Measurements from ENCODE around the gene FHIP1B.

FHIP1B gene

DNA sequence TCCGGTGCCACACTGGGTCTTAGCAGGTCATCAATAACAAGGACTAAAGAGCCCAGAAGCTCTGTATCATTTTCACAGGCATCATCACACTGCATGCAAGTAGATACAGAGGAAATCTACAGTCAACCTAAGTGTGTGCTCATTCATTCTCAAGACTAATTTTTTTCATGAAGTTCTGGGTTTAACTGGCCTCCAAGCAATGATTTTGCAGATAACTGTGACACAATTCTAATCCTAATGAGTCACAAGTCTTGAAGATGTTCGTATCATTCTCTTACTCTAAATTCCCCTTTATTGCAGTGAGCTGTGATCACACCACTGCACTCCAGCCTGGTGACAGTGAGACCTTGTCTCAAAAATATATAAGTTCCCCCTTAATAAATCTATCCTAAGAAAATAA is 33.0 kb downstream of the FHIP1B start:
- DNase-seq (ENCODE audit: low spot score): peak; percentile 32

GRCh38 chr11:6200975-6201374 is 33.5 kb downstream of the FHIP1B start:
- DNase-seq (ENCODE audit: low spot score): peak; percentile 31

GRCh38 chr11:6199174-6199810 is 35.1 kb downstream of the FHIP1B start, which contains the start of gene OR52W1:
Gene OR52W1 (plus strand): TSS chr11:6199224. CDS start chr11:6199224, 0 bp downstream.
- DNase-seq (ENCODE audit: low spot score): no peak

DNA sequence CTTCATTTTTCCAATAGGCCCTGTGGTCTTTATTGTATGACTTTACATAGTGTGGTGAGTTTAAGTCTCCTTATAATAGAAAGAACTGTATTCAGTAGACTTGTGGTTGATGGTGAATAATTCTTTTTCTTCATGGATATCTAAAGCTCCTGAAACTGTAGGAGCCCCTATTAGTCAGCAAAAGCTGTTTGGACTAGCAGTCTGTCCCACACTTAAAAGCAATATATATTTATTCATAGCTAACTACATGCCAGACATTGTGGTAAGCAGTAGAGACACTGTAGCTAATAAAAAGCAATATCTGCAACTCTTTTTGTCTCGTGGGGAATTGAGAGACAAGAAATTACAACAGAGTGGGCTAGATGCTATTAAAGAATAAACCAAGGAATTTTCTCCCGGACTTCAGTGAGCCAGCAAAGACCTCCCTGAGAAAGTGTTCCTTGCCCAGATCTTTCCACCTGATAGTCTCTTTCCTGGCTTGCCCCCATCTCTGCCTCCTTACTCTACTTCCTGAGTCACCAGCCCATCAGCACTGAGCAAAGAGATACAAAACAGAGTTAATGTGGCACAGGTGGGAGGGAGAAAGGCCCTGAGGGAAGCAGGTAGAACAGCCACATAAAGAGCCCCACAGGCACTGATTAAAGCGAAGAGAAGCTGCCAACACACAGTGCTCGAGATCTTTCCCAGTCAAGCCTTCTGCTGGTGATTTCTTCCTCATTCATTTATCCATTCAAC is 36.8 kb downstream of the FHIP1B start:
- no peak for DNase-seq (ENCODE audit: low spot score)

DNA sequence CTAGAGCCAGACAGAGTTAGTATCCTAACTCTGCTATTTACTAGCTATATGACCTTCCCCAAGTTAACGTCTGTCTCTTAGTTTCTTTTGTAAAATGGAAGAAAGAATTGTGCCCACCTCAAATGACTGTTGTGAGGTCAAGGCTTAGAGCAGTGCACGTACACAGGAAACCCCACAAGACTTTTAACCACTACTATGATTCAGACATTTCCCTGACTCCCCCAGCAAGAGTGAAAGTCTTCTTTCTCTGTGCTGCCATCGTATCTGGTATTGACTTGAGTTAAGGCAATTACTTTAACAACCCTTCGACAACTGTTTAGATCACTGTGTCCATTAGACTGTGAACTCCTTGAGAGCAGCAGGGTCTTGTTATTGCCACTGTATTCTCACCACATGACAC is 38.0 kb downstream of the FHIP1B start:
- DNase-seq (ENCODE audit: low spot score): peak; percentile 27

- peak; percentile 3 for DNase-seq (ENCODE audit: low spot score)
Observed at GRCh38 chr11:6194065-6194581, 40.3 kb downstream of the FHIP1B start.

GRCh38 chr11:6191742-6192141 is 42.7 kb downstream of the FHIP1B start:
- no peak for DNase-seq (ENCODE audit: low spot score)

DNA sequence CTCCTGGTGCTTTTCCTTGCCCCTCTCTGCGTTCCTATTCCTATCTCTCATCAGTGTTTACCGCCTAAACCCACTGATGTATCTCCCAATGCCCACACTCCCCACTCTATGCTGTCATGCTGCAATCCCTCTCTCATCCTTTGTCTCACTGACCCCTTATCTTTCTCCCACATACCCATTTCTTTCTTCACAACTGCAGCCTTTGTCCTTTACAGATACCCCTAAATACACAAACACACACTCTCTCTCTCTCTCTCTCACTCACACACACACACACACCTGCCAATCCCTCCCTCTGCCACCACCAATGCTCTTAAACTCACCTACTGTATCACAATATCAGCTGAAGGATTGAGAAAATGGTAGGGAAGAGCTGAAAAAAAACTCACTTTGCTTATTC is 59.0 kb downstream of the FHIP1B start:
- no peak for DNase-seq (ENCODE audit: low spot score)

GRCh38 chr11:6170226-6170625 is 64.2 kb downstream of the FHIP1B start, which contains the start of gene OR52B2:
Gene OR52B2 (minus strand): TSS chr11:6170326. CDS start chr11:6170326, 0 bp downstream.
- no peak for DNase-seq (ENCODE audit: low spot score)

Measured in CD4-positive, alpha-beta T cell treated with Interleukin-2 at 100 ng/mL for 4 hours (primary cell).